AG09319 (cell line): ENCODE results near the gene MTRF1.
"Not testable (repeated sequence)": the region's sequence is repeated elsewhere in the genome, so short reads cannot be mapped to it uniquely, and the experiment has no call there.

ENCODE experiments used
- DNase-seq: peaks from one replicate; pipeline ENCODE4 v3.0.0-alpha.2; 2010; ENCODE audit warnings: low read depth; ENCODE audit errors: extremely low read depth
- TF ChIP-seq, protein P1 (sequence below): IDR thresholded peaks from 2 replicates; pipeline ENCODE4 v1.5.1; 2011; ENCODE audit warnings: low read depth, mild to moderate bottlenecking, inconsistent platforms, low read length, moderate library complexity

The MTRF1 gene

DNA sequence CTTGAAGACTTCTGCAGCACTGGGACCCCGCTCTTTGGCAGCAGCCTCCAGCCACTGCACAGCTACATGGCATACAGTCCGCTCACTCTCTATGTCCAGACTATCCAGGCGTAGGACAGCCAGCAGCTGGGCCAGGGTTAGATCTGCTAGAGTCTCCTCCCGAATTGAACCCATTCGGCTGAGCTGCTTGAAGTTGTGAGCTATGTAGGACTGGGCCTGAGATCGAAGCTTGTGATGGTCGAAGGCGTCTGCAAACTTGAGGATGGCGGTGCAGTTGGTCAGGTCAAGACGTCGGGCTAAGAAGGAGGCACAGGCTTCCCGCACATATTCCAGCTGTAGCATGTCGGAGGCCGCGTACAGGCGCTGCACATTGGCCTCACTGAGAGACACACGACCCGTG is 69.9 kb downstream of the MTRF1 start:
- TF ChIP-seq, protein P1, sequence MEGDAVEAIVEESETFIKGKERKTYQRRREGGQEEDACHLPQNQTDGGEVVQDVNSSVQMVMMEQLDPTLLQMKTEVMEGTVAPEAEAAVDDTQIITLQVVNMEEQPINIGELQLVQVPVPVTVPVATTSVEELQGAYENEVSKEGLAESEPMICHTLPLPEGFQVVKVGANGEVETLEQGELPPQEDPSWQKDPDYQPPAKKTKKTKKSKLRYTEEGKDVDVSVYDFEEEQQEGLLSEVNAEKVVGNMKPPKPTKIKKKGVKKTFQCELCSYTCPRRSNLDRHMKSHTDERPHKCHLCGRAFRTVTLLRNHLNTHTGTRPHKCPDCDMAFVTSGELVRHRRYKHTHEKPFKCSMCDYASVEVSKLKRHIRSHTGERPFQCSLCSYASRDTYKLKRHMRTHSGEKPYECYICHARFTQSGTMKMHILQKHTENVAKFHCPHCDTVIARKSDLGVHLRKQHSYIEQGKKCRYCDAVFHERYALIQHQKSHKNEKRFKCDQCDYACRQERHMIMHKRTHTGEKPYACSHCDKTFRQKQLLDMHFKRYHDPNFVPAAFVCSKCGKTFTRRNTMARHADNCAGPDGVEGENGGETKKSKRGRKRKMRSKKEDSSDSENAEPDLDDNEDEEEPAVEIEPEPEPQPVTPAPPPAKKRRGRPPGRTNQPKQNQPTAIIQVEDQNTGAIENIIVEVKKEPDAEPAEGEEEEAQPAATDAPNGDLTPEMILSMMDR = no peak
- no peak for DNase-seq

DNA sequence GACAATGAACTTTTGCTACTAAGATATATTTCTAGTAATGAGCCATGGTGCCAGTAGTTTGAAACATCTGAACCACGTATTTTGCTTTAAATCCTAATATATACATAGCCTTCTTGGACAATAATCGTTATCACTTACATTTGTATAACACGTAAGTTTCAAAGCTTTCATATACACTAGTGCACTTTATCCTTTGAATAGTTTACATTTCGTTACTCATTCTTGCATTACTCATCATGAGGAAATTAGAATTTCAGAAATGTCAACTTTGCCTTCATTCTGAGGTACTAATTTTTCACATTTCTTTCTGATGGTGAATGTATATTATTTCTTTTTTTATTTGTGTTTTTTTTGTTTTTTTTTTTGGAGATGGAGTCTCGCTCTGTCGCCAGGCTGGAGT is 74.8 kb downstream of the MTRF1 start:
- TF ChIP-seq, protein P1 = no peak
- no peak for DNase-seq

DNA sequence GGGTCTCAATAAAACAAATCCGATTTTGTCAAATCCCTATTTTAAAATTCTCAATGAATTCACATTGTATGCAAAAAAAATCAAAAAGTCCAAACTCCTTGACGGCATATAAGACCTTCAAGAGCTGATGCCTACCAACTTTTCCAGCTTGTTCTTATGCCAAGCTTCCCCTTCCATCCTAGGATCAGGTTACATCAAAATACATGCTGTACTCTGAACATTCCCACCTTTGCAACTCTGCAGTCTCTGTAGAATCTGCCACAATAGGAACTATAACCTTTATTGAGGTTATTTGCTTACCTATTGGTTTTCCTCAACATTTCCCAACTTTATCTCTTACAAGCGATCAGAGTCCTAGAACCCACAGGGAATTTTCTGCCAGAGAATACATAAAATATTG is 76.9 kb downstream of the MTRF1 start:
- no peak for DNase-seq
- TF ChIP-seq, protein P1 = no peak

DNA sequence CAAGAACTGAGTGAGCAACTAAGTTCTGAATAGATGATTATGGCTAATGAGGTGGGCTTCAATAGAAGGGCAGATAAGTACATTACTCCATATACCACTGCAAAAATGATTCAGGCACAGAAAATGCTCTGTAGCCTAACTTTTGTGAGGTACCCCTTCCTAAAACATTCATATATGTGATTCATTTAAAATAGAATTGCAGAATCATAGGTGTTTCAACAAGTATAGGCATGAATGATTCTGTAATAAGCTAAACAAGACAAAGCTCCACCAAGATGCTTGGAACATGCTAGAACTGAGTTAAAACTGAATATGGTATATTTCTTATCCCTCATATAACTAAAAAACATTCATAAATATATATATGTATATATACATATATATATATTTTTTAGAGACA is 81.1 kb downstream of the MTRF1 start:
- TF ChIP-seq, protein P1 = no peak
- no peak for DNase-seq

DNA sequence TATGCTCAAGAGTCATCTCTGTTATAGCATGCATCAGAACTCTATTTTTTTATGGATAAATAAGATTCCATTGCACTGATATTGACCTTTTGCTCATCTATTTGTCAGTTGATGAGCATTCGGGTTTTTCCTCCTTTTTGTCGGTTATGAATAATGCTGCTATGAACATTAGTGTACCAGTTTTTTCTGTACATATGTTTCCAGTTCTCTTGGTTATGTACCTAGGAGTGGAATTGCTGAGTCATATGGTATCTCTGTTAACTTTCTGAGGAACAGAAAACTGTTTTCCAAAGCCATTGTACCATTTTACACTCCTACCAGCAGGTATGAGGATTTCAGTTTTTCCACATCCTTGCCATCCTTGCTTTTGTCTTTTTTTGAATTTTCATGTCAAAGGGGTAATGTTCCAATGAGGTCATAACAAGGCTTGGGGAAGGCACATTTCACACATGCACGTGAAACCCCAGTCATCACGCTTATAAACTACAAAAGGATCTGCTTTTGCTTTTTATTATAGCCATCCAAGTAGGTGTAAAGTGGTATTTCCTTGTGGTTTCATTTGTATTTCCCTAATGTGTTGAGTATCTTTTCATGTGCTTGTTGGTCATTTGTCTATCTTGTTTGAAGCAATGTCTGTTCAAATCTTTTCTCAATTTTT is 83.7 kb downstream of the MTRF1 start:
- TF ChIP-seq, protein P1 = no peak
- no peak for DNase-seq

DNA sequence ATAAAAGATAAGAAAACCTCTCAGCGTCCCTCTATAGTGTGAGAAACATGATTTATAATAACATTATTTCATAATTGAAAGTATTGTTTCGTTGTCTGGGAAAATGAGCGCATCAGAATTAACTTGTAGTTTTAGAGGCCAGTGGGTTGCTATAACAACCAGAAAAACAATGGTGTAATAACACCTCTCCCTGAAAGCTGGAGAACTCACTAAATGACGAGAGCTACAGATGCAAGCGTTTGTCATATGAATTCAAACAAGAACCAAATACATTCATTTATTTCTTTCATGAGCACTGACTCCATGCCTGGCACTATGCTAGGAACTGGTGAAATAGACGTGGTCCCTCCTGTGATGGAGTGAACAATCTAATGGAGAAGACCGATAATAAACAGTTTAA is 85.3 kb downstream of the MTRF1 start:
- TF ChIP-seq, protein P1 = no peak
- DNase-seq = no peak

DNA sequence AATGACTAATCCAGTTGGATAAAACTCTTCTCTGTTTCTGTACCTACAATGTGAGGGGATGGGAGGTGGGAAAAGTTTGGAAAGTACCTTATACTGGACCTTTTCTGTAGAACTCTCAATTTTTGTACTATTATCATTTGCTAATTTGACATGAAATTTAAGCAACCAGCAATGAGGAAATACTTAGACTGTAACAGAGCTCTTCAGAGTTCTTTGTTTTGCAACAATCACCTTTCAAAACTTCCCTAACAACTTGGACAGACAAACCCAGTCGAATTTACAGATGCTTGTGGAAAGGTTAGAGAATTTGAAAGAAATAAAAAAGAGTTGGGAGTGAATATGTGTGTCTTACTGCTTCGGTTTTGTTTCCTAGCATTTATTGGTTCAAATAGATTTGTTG is 85.8 kb downstream of the MTRF1 start:
- TF ChIP-seq, protein P1 = no peak
- no peak for DNase-seq

DNA sequence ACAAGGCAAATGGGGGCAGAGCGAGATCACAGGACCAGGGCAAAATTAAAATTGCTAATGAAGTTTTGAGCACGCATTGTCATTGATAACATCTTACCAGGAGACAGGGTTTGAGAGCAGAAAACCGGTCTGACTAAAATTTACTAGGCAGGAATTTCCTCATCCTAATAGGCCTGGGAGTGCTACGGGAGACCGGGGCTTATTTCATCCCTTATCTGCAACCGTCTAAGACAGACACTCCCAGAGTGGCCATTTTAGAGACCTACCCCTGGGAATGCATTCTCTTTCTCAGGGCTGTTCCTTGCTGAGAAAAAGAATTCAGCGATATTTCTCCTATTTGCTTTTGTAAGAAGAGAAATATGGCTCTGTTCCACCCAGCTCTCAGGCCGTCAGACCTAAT is 87.8 kb downstream of the MTRF1 start:
- DNase-seq = not testable (repeated sequence)
